NOMO-1 treated with DMSO at 0.1 percent for 48 hours (cell line): ENCODE results near the gene TRIAP1.
A peak's percentile ranks its signal among the peaks of the same experiment; 100 is the strongest.
"Not testable (repeated sequence)": the region's sequence is repeated elsewhere in the genome, so short reads cannot be mapped to it uniquely, and the experiment has no call there.

ENCODE experiments used
- DNase-seq: peaks from one replicate; lab custom pipeline; 2025; ENCODE audit not compliant: unreplicated experiment; lab: John Stamatoyannopoulos, UW

The TRIAP1 gene

DNA sequence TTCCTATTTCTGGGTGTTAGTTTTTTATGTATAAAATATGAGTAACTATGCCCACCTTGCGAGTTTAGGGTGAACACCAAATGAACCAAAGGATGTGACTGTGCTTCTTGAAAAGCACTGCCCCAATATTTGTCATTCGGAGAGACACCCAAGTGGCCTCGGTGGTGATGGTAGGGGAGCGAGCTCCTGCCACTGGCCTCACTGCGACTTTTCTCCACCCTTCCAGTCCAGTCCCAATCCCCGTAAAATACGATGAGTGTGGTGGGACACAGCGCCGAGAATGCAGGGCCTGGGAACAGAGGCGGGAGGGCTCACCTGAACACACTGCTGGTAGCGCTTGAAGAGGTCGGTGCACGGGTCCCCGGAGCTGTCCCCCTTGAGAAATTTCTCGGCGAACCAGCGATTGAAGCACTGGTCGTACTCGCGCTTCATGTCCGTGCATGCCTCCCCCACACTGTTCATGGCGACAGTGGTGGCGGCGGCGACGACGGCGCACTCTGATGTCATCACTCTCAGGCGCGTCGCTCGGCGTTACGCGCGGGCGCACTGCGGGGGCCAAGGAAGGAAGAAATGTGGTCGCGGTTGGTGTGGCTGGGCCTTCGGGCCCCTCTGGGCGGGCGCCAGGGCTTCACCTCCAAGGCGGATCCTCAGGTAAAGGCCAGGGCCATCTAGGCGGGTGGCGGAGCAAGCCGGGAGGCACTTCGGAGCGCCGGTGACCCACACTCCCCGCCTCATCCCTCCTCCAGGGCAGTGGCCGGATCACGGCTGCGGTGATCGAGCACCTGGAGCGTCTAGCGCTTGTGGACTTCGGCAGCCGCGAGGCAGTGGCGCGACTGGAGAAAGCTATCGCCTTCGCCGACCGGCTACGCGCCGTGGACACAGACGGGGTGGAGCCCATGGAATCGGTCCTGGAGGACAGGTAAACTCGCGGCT, at the start of gene TRIAP1, which contains the start of gene GATC:
Gene TRIAP1 (minus strand): TSS at position 474 of the 933 bp plus-strand sequence. CDS start 12 bp downstream, at position 462.
Gene GATC (plus strand): TSS at position 534 of the 933 bp plus-strand sequence. CDS start 37 bp downstream, at position 571.
- peak; percentile 74 for DNase-seq

GRCh38 chr12:120495186-120495730, 49.1 kb upstream of the TRIAP1 start:
- DNase-seq, result peak; percentile 48

GRCh38 chr12:120490833-120491512, 44.8 kb upstream of the TRIAP1 start:
- no peak for DNase-seq

GRCh38 chr12:120490325-120490724, 44.1 kb upstream of the TRIAP1 start:
- no peak for DNase-seq

DNA sequence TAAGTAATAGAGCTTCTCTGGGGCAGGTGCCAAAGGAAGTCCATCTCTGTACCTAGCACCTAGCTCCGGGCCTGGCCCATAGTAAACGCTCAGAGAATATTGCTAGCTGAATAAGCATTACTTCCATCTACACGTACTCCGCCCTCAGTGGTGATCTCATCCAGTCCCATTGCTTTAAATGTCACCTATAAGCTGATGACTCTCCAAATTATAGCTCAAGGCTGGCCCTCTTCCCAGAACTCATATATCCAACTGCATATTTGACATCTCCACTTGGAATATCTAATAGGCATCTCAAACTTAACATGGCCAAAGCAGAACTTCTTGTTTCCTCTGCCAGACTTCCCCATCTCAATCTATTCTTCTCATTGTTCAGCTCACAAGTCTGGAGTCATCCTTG, 42.8 kb upstream of the TRIAP1 start:
- DNase-seq, result no peak

GRCh38 chr12:120488057-120488640, 42.0 kb upstream of the TRIAP1 start:
- no peak for DNase-seq

- not testable (repeated sequence) for DNase-seq
Observed at GRCh38 chr12:120487552-120487951, 41.4 kb upstream of the TRIAP1 start.

DNA sequence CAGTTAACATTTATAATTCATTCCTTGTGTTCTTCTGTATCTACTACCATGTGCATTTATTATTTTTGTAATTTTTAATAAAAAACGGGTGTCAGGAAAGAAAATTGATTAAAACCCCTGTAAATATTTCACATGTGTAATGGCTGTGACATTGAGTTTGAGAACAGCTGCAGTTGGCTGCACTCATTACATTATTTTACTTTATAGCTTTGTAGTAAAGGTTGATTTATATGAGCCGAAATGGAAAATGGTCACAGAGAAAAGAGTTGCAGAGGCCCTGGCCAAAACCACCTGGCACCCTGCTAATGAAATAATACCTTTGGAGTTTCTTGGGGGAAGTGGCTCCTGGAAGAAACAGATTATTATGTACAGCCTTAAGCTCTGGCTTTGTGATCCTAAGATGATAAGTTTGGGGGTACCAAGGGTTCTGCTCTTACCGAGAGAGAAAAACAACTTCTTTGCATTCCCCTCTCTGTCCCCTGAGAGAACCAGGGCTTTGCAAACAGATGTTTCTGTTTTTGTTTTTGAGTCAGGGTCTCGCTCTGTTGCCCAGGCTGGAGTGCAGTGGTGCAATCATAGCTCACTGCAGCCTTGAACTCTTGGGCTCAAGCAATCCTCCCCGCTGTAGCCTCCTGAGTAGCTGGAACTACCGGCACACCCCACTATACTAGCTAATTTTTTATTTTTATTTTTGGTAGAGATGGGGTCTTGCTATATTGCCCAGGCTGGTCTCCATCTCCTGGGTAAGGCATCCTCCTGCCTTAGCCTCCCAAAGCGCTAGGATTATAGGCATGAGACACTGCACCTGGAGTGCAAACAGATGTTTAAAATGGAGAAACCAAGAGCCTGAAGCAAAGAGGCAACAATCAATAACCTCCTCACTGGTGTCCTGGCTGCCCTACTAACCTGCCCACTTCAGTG, 40.0 kb upstream of the TRIAP1 start:
- DNase-seq, result no peak

GRCh38 chr12:120483621-120484020, 37.4 kb upstream of the TRIAP1 start:
- peak; percentile 30 for DNase-seq

DNA sequence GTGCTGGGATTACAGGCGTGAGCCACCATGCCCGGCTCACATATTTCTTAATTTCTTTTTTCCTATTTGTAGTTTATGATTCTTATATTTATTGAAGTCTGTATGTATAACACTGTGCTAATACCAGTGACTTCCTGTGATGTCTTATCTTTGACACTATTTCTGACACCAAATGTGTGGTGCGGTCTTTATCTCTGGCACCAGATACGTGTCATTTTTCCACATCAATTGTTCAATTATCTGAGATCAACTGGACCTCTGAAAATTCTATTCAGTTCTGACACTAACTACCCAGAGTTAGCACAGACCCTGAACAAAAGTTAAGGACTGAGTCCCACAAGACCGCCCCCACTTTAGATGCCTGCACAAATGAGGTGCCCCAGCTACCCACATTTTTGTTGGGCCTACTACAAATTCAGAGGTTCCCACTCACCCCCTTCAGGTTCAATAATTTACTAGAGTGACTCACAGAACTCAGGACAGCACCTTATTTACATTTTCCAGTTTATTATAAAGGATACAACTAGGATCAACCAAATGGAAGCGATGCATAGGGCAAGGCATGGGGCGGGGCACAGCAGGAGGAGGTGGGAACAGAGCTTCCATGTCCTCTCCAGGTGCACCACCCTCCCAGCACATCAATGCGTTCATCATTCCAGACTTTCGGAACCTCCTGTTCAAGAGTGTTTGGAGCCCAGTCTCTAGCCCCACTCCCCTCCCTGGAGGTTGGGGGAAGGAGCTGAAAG, 35.0 kb upstream of the TRIAP1 start:
- DNase-seq, result no peak

GRCh38 chr12:120480211-120480610, 34.0 kb upstream of the TRIAP1 start:
- no peak for DNase-seq

GRCh38 chr12:120479458-120479857, 33.3 kb upstream of the TRIAP1 start:
- no peak for DNase-seq

DNA sequence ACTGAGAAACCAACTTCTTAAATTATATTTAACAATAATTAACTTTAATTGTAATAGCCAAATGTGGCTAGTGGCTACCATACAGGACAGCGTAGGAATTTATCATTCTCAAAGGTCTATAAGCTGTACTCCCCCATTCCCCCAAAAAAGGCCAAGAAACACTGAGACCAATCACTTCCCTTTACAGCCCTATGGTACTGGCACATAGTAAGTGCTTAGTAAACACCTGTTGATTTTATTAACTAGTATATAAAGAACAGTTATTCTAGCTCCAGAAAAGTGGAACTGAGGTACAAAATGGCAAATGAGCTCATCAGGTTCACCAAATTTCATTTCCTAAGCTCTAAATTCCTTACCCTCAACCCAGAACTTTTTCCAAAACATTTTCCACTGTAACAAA, 29.5 kb upstream of the TRIAP1 start:
- no peak for DNase-seq

- DNase-seq, result peak; percentile 6
Observed at GRCh38 chr12:120474616-120474960, 28.4 kb upstream of the TRIAP1 start.

DNA sequence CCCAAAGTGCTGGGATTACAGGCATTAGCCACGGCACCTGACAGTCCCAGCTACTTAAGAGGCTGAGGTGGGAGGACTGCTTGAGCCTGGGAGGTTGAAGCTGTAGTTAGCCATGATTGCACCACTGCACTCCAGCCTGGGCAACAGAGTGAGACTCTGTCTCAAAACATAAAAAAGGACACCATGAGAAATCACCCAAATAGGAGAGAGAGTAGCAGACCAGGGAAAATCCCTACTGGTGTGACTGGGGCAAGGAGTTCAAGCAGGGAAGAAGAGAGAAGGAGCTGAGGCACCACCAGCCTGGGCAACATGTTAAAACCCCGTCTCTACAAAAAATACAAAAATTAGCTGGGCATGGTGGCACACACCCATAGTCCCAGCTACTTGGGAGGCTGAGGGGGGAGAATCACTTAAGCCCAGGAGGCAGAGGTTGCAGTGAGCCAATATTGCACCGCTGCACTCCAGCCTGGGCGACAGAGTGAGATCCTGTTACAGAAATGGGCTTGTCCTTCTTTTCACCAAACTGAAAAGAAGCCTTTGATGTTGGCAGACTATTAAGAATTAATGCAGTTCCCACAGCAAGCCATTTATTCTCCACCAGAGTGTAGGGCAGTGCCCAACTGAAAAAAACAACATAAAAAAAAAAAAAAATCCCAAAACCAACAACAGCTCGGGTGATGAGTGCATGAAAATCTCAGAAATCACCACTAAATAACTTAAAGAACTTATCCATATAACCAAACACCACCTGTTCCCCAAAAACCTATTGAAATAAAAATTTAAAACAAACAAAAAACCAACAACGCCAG, 27.8 kb upstream of the TRIAP1 start:
- no peak for DNase-seq

GRCh38 chr12:120472521-120472920, 26.3 kb upstream of the TRIAP1 start:
- no peak for DNase-seq

GRCh38 chr12:120470150-120470784, 24.1 kb upstream of the TRIAP1 start:
- no peak for DNase-seq

DNA sequence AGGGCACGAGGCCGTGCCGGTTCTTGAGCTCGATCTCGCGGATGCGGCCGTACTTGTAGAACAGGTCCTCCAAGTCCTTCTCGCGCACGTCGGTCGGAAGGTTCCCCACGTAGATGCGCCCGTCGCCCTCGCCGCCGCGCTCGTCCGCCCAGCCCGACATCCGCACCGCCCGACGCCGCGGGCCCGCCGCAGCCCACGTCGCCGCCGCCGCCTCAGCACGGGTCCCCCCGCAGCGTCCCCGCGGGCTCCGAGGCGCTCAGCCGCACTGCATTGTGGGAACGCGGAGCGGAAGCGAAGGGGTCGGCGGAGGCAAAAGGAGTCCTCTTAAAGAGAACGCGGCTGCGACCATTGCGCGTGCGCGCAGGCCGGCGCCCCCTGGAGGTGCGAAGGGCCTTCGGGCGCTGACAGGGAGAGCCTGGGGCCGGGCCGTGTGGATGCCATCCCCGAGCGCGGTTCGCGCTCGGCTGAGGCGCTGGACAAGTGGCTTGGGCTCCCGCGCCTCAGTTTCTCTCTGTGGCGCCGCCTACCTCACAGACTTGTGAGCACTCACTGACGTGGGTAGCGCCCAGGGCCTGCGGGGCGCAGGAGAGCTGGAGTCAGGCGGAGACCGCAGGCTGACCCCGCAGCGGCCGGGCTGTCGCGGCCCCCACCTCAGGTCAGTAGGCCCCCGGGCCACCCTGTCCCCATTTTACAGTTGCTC, 23.4 kb upstream of the TRIAP1 start, which contains the start of gene SRSF9:
Gene SRSF9 (minus strand): TSS at position 299 of the 700 bp plus-strand sequence. CDS start 139 bp downstream, at position 160.
- DNase-seq, result peak; percentile 95
